ENCODE results near the gene USB1. TPM values are rescaled to one million over a fixed set of nuclear protein-coding genes. Genes with fewer than 3 reads are reported as not detected.
A peak's percentile ranks its signal among the peaks of the same experiment; 100 is the strongest.

The USB1 gene
- total and polyA plus RNA-seq, 5 donors from 2014 or later: 29.3 to 46.8 (median 35.7) TPM

DNA sequence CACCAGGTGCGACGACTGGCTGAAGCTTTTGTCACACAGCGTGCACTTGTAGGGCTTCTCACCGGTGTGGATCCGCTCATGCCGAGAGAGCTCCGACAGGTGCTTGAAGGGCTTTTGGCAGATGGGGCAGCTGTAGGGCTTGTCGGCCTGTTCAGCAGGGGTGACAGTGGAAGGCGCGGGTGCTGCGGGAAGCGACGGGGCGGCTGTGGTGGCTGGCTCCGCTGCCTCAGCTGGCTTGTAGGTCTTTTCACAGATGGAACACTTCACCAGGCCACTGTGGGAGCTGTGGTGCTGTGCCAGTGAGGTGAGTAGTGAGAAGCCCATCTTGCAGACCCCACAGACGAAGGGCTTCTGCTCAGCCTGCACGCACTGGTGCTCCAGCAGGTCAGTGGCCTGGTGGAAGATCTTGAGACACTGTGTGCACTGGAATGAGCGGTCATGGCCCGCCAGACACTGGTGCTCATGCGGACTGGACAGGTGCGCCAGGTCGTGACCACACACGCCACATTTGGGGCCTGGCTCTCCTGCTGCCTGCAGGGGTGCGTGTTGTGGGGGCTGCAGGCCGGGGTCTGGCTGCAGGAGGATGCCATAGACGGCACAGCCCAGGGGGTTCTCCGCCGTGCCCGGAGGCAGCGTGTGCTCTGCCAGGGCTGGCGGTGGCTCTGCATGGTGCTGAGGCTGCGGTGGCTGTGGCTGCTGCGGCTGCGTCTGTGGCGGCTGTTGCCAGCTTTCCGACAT lies 3.5 kb upstream of the USB1 start:
- Mint-ChIP-seq H3K36me3 (peaks cover 6% of the 10 kb centered on the region), H3K9me3 (no peaks in the 10 kb centered on the region), H3K27me3 (no peaks in the 10 kb centered on the region), H3K4me3 (peak overlapping the region; percentile 58 to 98 (median 89)), H3K27ac (peak overlapping the region; percentile 90 to 94 (median 93)), H3K4me1 (peaks cover 10 to 77% (median 33%) of the 10 kb centered on the region in 4 donors)
- no peaks in the 10 kb centered on the region for H3K9me3 ChIP-seq (ENCODE audit: control insufficient read depth in 2 of 2, low read length in 2 of 2)
- peak overlapping the region; percentile 77 for H3K4me3 ChIP-seq (ENCODE audit: low read depth, low read length)
- DNase-seq: no peak
- peaks cover 67% of the 10 kb centered on the region for H3K4me1 ChIP-seq (ENCODE audit: control insufficient read depth, insufficient read depth, low read length, poor library complexity, severe bottlenecking)
- H3K36me3 ChIP-seq (ENCODE audit: control insufficient read depth, insufficient read depth, low read length): peaks cover 23% of the 10 kb centered on the region
- H3K27ac ChIP-seq (ENCODE audit: insufficient read depth, low read length, poor library complexity, severe bottlenecking): peak overlapping the region; percentile 83
- no peak for ATAC-seq (ENCODE audit: low read depth in 2 of 2)
- H3K27me3 ChIP-seq (ENCODE audit: control insufficient read depth, insufficient read depth, low read length): no peaks in the 10 kb centered on the region

DNA sequence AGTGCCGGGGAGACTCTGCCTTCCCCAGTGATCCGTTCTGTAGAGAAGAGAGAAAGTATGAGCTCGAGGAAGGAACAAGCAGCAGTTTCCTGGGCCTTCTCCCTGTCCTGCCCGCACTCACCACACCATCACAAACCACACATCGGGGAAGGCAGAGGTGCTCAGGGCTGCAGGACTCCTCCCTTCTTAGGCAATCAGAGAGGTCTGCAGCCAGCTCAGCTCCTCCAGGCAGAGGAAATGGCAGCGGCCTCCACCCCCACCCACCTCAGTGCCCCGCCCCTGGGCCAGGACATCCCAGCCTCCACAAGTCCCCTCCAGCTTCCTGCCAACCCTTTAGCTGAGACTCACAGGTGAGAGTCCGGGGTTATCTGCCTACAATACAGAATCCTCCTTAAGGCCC lies 2.7 kb upstream of the USB1 start:
- Histone ChIP-seq H3K9me3 (ENCODE audit: control insufficient read depth in 2 of 2, low read length in 2 of 2) (no peaks in the 10 kb centered on the region), H3K27ac (ENCODE audit: insufficient read depth, low read length, poor library complexity, severe bottlenecking) (peak overlapping the region; percentile 83), H3K4me1 (ENCODE audit: control insufficient read depth, insufficient read depth, low read length, poor library complexity, severe bottlenecking) (peaks cover 67% of the 10 kb centered on the region), H3K4me3 (ENCODE audit: low read depth, low read length) (peak overlapping the region; percentile 77), H3K36me3 (ENCODE audit: control insufficient read depth, insufficient read depth, low read length) (peaks cover 25% of the 10 kb centered on the region), H3K27me3 (ENCODE audit: control insufficient read depth, insufficient read depth, low read length) (no peaks in the 10 kb centered on the region)
- Mint-ChIP-seq H3K9me3 (no peaks in the 10 kb centered on the region), H3K27me3 (no peaks in the 10 kb centered on the region), H3K4me1 (peaks cover 10 to 77% (median 32%) of the 10 kb centered on the region in 4 donors), H3K36me3 (peaks cover 6% of the 10 kb centered on the region), H3K4me3 (peak overlapping the region; percentile 88 to 98 (median 90)), H3K27ac (peak overlapping the region; percentile 90 to 94 (median 93))
- DNase-seq (peak; percentile 24 to 91 (median 35)), ATAC-seq (ENCODE audit: low read depth in 2 of 2) (peak in 1 of 2 donors; percentile 8)

DNA sequence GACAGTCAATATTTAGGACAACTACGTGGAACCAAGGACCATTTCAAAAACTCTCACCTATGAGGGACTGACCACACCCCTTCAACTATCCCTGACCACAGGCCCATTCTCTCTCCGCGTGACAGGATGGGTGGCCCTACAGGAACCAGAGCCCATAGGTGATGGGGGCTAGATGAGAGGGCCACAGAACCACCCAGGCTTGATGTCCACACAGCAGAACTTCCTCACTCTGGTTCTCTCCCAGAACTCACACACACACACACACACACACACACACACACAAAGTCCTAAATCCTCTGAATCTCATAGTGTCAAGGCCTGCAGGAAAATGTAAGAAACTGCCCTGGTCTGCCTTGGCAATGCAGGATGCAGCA lies 2.2 kb upstream of the USB1 start:
- ATAC-seq (ENCODE audit: low read depth in 2 of 2) (no peak), DNase-seq (no peak)
- peaks cover 14 to 77% (median 35%) of the 10 kb centered on the region in 4 donors for H3K4me1 Mint-ChIP-seq
- H3K27ac Mint-ChIP-seq: peak overlapping the region; percentile 90 to 94 (median 93)
- H3K36me3 Mint-ChIP-seq: peaks cover 9% of the 10 kb centered on the region
- no peaks in the 10 kb centered on the region for H3K9me3 Mint-ChIP-seq
- H3K4me1 ChIP-seq (ENCODE audit: control insufficient read depth, insufficient read depth, low read length, poor library complexity, severe bottlenecking): peaks cover 65% of the 10 kb centered on the region
- peak overlapping the region; percentile 88 to 98 (median 90) for H3K4me3 Mint-ChIP-seq
- peak overlapping the region; percentile 83 for H3K27ac ChIP-seq (ENCODE audit: insufficient read depth, low read length, poor library complexity, severe bottlenecking)
- no peaks in the 10 kb centered on the region for H3K27me3 Mint-ChIP-seq
- peaks cover 25% of the 10 kb centered on the region for H3K36me3 ChIP-seq (ENCODE audit: control insufficient read depth, insufficient read depth, low read length)
- no peaks in the 10 kb centered on the region for H3K9me3 ChIP-seq (ENCODE audit: control insufficient read depth in 2 of 2, low read length in 2 of 2)
- H3K27me3 ChIP-seq (ENCODE audit: control insufficient read depth, insufficient read depth, low read length): no peaks in the 10 kb centered on the region
- H3K4me3 ChIP-seq (ENCODE audit: low read depth, low read length): peak overlapping the region; percentile 77

DNA sequence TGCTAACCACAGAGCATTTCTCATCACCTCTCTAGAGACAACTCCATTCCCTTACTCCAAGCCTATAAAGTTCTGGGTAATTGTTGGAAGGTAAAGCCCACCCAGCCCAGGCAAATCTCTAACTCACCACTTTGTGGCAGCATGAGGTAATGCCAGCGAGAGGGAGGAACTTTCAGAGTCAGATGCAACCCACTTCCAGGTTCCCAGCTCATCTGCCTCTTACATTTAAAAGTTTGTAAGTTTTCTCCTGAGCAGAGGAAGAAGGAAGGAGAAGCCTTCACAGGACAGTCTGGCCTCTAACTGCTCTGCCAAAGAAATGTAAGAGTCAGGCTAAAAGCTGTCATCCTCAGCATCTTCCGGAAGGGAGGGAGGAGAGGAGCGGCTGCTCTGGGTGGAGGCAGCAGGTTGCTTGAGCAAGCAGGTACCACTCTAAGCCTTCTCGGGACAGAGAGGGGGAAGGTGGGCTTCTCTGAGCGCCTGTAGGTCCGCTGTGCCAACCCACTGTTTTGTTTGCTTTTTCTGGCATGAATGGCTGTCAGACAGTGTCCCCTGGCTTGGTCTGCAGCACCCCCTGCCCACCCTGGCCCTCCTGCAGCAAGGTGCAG lies 1.7 kb upstream of the USB1 start:
- peaks cover 9% of the 10 kb centered on the region for H3K36me3 Mint-ChIP-seq

DNA sequence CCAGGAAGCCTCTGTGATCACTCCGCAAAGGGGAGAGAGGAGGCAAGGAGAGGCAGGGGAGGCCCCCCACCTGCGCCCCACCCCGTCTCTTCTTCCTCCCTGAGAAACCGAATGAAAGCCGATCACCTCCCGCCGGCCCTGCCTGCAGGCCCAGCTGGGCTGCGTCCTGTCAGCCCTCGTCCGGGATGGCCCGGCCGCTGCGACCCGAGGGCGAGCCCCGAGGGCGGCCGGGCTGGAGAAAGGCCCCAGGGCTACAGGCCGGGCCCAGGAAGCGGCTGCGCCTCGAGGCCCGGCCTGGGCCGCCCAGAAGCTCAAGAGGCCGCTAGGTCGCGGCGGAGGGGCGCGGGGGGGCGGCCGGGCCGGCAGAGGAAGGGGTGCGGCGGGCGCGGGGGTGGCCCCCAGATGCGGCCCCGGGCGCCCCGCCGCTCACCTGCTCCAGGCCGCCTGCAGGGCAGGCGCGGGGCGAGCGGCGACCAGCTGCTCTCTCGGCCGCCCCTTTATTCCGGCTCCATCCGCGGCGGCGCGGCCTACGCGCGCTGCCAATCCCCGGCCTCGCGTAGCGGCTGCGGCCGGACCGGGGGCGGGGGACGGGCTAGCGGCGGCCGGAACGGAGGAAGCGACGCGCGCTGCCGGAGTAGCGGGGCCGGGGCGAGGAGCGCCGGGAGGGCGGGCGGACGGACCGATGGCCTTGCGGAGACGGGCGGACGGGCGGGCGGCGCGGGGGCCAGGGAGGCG lies 1.1 kb upstream of the USB1 start, which contains the start of gene ZNF319:
Gene ZNF319, minus strand, starts transcription at position 702 of the 735 bp plus-strand sequence. CDS start 2,407 bp downstream, outside the sequence.
- Mint-ChIP-seq H3K27ac (peak within 1 kb of the TSS; percentile 93 to 94 (median 93)), H3K9me3 (no peaks in the 10 kb centered on the region), H3K36me3 (peaks cover 9% of the 10 kb centered on the region), H3K27me3 (no peaks in the 10 kb centered on the region), H3K4me1 (peaks cover 16 to 78% (median 39%) of the 10 kb centered on the region in 4 donors), H3K4me3 (peak within 1 kb of the TSS; percentile 91 to 98 (median 94))
- DNase-seq (peak in 2 of 3 donors; percentile 28 to 42), ATAC-seq (ENCODE audit: low read depth in 2 of 2) (peak; percentile 6 to 12)
- peaks cover 24% of the 10 kb centered on the region for H3K36me3 ChIP-seq (ENCODE audit: control insufficient read depth, insufficient read depth, low read length)
- H3K4me3 ChIP-seq (ENCODE audit: low read depth, low read length): peak within 1 kb of the TSS; percentile 77
- peak within 1 kb of the TSS; percentile 85 for H3K27ac ChIP-seq (ENCODE audit: insufficient read depth, low read length, poor library complexity, severe bottlenecking)
- H3K4me1 ChIP-seq (ENCODE audit: control insufficient read depth, insufficient read depth, low read length, poor library complexity, severe bottlenecking): peaks cover 54% of the 10 kb centered on the region
- no peaks in the 10 kb centered on the region for H3K27me3 ChIP-seq (ENCODE audit: control insufficient read depth, insufficient read depth, low read length)
- H3K9me3 ChIP-seq (ENCODE audit: control insufficient read depth in 2 of 2, low read length in 2 of 2): no peaks in the 10 kb centered on the region

More for the DNA sequence above, 1.7 kb upstream of the USB1 start:
- Mint-ChIP-seq H3K4me3 (peak overlapping the region; percentile 88 to 98 (median 90)), H3K9me3 (no peaks in the 10 kb centered on the region), H3K27me3 (no peaks in the 10 kb centered on the region), H3K27ac (peak overlapping the region; percentile 90 to 94 (median 93)), H3K4me1 (peaks cover 16 to 78% (median 38%) of the 10 kb centered on the region in 4 donors)
- peak overlapping the region; percentile 77 for H3K4me3 ChIP-seq (ENCODE audit: low read depth, low read length)
- peaks cover 61% of the 10 kb centered on the region for H3K4me1 ChIP-seq (ENCODE audit: control insufficient read depth, insufficient read depth, low read length, poor library complexity, severe bottlenecking)
- DNase-seq (peak in 2 of 3 donors; percentile 52 to 70), ATAC-seq (ENCODE audit: low read depth in 2 of 2) (no peak)
- H3K9me3 ChIP-seq (ENCODE audit: control insufficient read depth in 2 of 2, low read length in 2 of 2): no peaks in the 10 kb centered on the region
- H3K27me3 ChIP-seq (ENCODE audit: control insufficient read depth, insufficient read depth, low read length): no peaks in the 10 kb centered on the region
- peaks cover 25% of the 10 kb centered on the region for H3K36me3 ChIP-seq (ENCODE audit: control insufficient read depth, insufficient read depth, low read length)
- H3K27ac ChIP-seq (ENCODE audit: insufficient read depth, low read length, poor library complexity, severe bottlenecking): peak overlapping the region; percentile 83

DNA sequence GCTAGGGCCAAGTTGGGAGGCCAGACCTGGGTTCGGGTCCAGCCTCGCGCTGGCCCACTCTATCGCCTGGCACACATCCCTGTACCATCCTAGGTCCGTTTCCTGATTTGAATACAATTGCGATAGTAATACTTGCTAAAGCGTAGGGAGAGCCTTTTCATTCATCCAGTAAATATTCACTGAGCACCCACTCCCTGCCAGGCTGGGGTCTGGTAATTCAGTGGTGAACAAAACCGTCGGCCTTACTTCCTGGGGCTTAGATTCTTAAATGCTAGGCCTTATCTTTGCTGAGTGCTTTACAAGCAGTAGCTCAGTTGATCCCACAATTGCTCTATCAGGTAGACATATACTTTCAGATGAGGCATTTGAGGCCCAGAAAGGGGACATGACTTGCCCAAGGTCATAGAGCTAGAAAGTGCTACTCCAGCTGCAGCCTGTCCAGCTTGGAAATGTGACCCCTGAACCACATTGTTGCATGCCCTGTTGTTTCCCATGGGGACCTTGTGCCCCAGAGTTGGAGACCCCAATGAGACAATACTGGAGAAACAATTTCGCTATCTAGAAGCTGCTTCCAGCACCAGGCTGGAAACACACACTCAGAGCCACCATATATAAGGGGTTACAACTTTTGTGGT lies 691 bp downstream of the USB1 start:
- no peaks in the 10 kb centered on the region for H3K27me3 ChIP-seq (ENCODE audit: control insufficient read depth, insufficient read depth, low read length)
- DNase-seq: no peak
- peaks cover 46% of the 10 kb centered on the region for H3K4me1 ChIP-seq (ENCODE audit: control insufficient read depth, insufficient read depth, low read length, poor library complexity, severe bottlenecking)
- H3K27ac ChIP-seq (ENCODE audit: insufficient read depth, low read length, poor library complexity, severe bottlenecking): peak overlapping the region; percentile 85
- H3K9me3 Mint-ChIP-seq: no peaks in the 10 kb centered on the region
- no peaks in the 10 kb centered on the region for H3K9me3 ChIP-seq (ENCODE audit: control insufficient read depth in 2 of 2, low read length in 2 of 2)
- no peak for ATAC-seq (ENCODE audit: low read depth in 2 of 2)
- peaks cover 21 to 73% (median 38%) of the 10 kb centered on the region in 4 donors for H3K4me1 Mint-ChIP-seq
- H3K4me3 Mint-ChIP-seq: peak overlapping the region; percentile 91 to 95 (median 94)
- H3K36me3 ChIP-seq (ENCODE audit: control insufficient read depth, insufficient read depth, low read length): peaks cover 18% of the 10 kb centered on the region
- no peaks in the 10 kb centered on the region for H3K27me3 Mint-ChIP-seq
- peaks cover 14% of the 10 kb centered on the region for H3K36me3 Mint-ChIP-seq
- peak overlapping the region; percentile 65 for H3K4me3 ChIP-seq (ENCODE audit: low read depth, low read length)
- H3K27ac Mint-ChIP-seq: peak overlapping the region in 2 of 3 donors; percentile 88 to 93

DNA sequence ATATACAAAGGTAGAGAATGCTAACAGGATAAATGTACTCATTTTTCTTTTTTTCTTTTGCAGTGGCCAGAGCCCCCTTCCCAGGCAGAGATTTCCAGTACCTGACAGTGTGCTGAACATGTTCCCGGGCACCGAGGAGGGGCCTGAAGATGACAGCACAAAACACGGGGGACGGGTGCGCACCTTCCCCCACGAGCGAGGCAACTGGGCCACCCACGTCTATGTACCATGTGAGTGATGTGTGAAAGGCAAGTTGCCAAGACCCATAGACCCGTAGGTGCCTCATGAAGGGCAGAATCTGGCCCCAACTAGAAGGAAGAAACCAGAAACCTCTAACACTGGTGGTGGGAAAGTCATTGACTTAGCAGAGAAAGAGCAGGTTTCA lies 1.2 kb downstream of the USB1 start:
- ATAC-seq (ENCODE audit: low read depth in 2 of 2) (no peak), DNase-seq (no peak)
- Mint-ChIP-seq H3K4me1 (peaks cover 21 to 70% (median 37%) of the 10 kb centered on the region in 4 donors), H3K27ac (peak overlapping the region in 1 of 3 donors; percentile 54), H3K4me3 (peak overlapping the region in 3 of 4 donors; percentile 74 to 94 (median 93)), H3K9me3 (no peaks in the 10 kb centered on the region), H3K27me3 (no peaks in the 10 kb centered on the region), H3K36me3 (peaks cover 17% of the 10 kb centered on the region)
- H3K9me3 ChIP-seq (ENCODE audit: control insufficient read depth in 2 of 2, low read length in 2 of 2): no peaks in the 10 kb centered on the region
- peaks cover 13% of the 10 kb centered on the region for H3K36me3 ChIP-seq (ENCODE audit: control insufficient read depth, insufficient read depth, low read length)
- H3K4me1 ChIP-seq (ENCODE audit: control insufficient read depth, insufficient read depth, low read length, poor library complexity, severe bottlenecking): peaks cover 41% of the 10 kb centered on the region
- no peak overlapping the region for H3K27ac ChIP-seq (ENCODE audit: insufficient read depth, low read length, poor library complexity, severe bottlenecking)
- no peaks in the 10 kb centered on the region for H3K27me3 ChIP-seq (ENCODE audit: control insufficient read depth, insufficient read depth, low read length)
- H3K4me3 ChIP-seq (ENCODE audit: low read depth, low read length): no peak overlapping the region
